GM23338 (cell line): ENCODE data around the gene SLC7A4. TPM values are rescaled to one million over a fixed set of nuclear protein-coding genes. Genes with fewer than 3 reads are reported as not detected.

Experiments used
- ATAC-seq: fragments of 200-7000 bp; cut with Tn5 transposase; 3 replicates; pipeline ENCODE4 v1.9.1; 2020
- DNase-seq: peaks from one replicate; pipeline ENCODE4 v3.0.0-alpha.2; 2015; ENCODE audit warnings: low spot score
- H2AFZ ChIP-seq: fragments of 200-600 bp; sonication (generic); 2 replicates; pipeline ENCODE4 v1.8.0; 2016; ENCODE audit warnings: antibody characterized with exemption, mild to moderate bottlenecking, moderate library complexity
- H3F3A ChIP-seq: fragments of 200-600 bp; sonication (generic); replicated peaks from 2 replicates; pipeline ENCODE4 v1.8.0; 2017; ENCODE audit warnings: antibody characterized with exemption, mixed run types, low read depth
- H3K27ac ChIP-seq: fragments of 200-600 bp; sonication (generic); 2 replicates; pipeline ENCODE4 v1.6.1; 2016; ENCODE audit warnings: low read depth
- H3K27me3 ChIP-seq: fragments of 200-600 bp; sonication (generic); 2 replicates; pipeline ENCODE4 v1.8.0; 2016; ENCODE audit warnings: mild to moderate bottlenecking, mixed run types, moderate library complexity; ENCODE audit not compliant: insufficient read depth
- H3K36me3 ChIP-seq: fragments of 200-600 bp; sonication (generic); 2 replicates; pipeline ENCODE4 v1.8.0; 2016; ENCODE audit warnings: mild to moderate bottlenecking; ENCODE audit not compliant: insufficient read depth
- H3K4me1 ChIP-seq: fragments of 200-600 bp; sonication (generic); 2 replicates; pipeline ENCODE4 v1.8.0; 2016; ENCODE audit warnings: mild to moderate bottlenecking, moderate library complexity; ENCODE audit not compliant: insufficient read depth
- H3K4me2 ChIP-seq: fragments of 200-600 bp; sonication (generic); 2 replicates; pipeline ENCODE4 v1.7.1; 2017; ENCODE audit warnings: mixed run types
- H3K4me3 ChIP-seq: fragments of 200-600 bp; sonication (generic); 2 replicates; pipeline ENCODE4 v1.6.1; 2016; ENCODE audit warnings: mixed run types
- H3K79me2 ChIP-seq: fragments of 200-600 bp; sonication (generic); replicated peaks from 2 replicates; pipeline ENCODE4 v1.8.0; 2017; ENCODE audit warnings: mild to moderate bottlenecking; ENCODE audit not compliant: insufficient read depth
- H3K9me2 ChIP-seq: fragments of 200-600 bp; sonication (generic); 2 replicates; pipeline ENCODE4 v1.8.0; 2017; ENCODE audit not compliant: insufficient read depth
- H4K20me1 ChIP-seq: fragments of 200-600 bp; sonication (generic); replicated peaks from 2 replicates; pipeline ENCODE4 v1.8.0; 2017; ENCODE audit warnings: mild to moderate bottlenecking; ENCODE audit not compliant: insufficient read depth
- H3K27ac Mint-ChIP-seq: 2 replicates; pipeline ENCODE4 v1.8.0; 2020; ENCODE audit warnings: inconsistent platforms, mild to moderate bottlenecking, moderate library complexity, mixed read lengths
- H3K27me3 Mint-ChIP-seq: 3 replicates; pipeline ENCODE4 v1.8.0; 2022; ENCODE audit warnings: low read depth, mild to moderate bottlenecking, moderate library complexity, mixed read lengths, inconsistent platforms; ENCODE audit not compliant: insufficient read depth, poor library complexity
- H3K36me3 Mint-ChIP-seq: 3 replicates; pipeline ENCODE4 v1.8.0; 2021; ENCODE audit warnings: low read depth, mild to moderate bottlenecking, inconsistent platforms, moderate library complexity, mixed read lengths
- H3K4me1 Mint-ChIP-seq: 3 replicates; pipeline ENCODE4 v1.8.0; 2020; ENCODE audit warnings: mild to moderate bottlenecking, inconsistent platforms, mixed read lengths
- H3K4me3 Mint-ChIP-seq: 3 replicates; pipeline ENCODE4 v1.8.0; 2021; ENCODE audit warnings: moderate library complexity, mild to moderate bottlenecking, inconsistent platforms, mixed read lengths
- H3K9me3 Mint-ChIP-seq: 3 replicates; pipeline ENCODE4 v1.8.0; 2020; ENCODE audit warnings: moderate library complexity, mild to moderate bottlenecking, inconsistent platforms, mixed read lengths
- CREB1 ChIP-seq: fragments of 250-450 bp; sonication (Bioruptor Pico); IDR thresholded peaks from 2 replicates; pipeline ENCODE4 v1.5.0; 2020; ENCODE audit warnings: low read depth, mild to moderate bottlenecking, moderate library complexity
- EZH2 ChIP-seq: fragments of 200-600 bp; sonication (generic); IDR thresholded peaks from one replicate; pipeline ENCODE4 v1.8.0; 2017; ENCODE audit warnings: antibody characterized with exemption, mild to moderate bottlenecking, low read depth; ENCODE audit not compliant: unreplicated experiment
- EZH2phosphoT487 ChIP-seq: fragments of 200-600 bp; sonication (generic); IDR thresholded peaks from one replicate; pipeline ENCODE4 v1.8.1; 2018; ENCODE audit warnings: antibody characterized with exemption; ENCODE audit not compliant: unreplicated experiment
- JUNB ChIP-seq: IDR thresholded peaks from one replicate; pipeline ENCODE4 v1.6.1; 2016; ENCODE audit warnings: antibody characterized with exemption; ENCODE audit not compliant: unreplicated experiment
- NANOG ChIP-seq: IDR thresholded peaks from 2 replicates; pipeline ENCODE4 v1.6.1; 2016; ENCODE audit warnings: antibody characterized with exemption, borderline replicate concordance
- POLR2AphosphoS5 ChIP-seq: IDR thresholded peaks from 2 replicates; pipeline ENCODE4 v1.6.1; 2016; ENCODE audit warnings: antibody characterized with exemption, low read depth
- STAT1 ChIP-seq: IDR thresholded peaks from one replicate; pipeline ENCODE4 v1.6.1; 2016; ENCODE audit warnings: antibody characterized with exemption; ENCODE audit not compliant: unreplicated experiment
- ZNF114 ChIP-seq: fragments of 250-450 bp; sonication (Bioruptor Pico); IDR thresholded peaks from 2 replicates; pipeline ENCODE4 v1.5.0; 2020; ENCODE audit warnings: mild to moderate bottlenecking, moderate library complexity
- ZNF331 ChIP-seq: fragments of 250-450 bp; sonication (Bioruptor Pico); IDR thresholded peaks from 2 replicates; pipeline ENCODE4 v1.5.0; 2020; ENCODE audit warnings: low read depth, mild to moderate bottlenecking, moderate library complexity
- polyA plus RNA-seq: library from polyadenylated mRNA; unstranded; fragments of >200 nt; fragmentation: Nextera tagmentation; extraction: Ambion mirVana; gene quantifications from 2 replicates; pipeline ENCODE4 v1.2.1, GENCODE V29; 2016
- total RNA-seq: library from RNA; depleted of rRNA; stranded (reverse); fragments of >200 nt; shearing (Covaris generic); gene quantifications from 2 replicates; pipeline ENCODE4 v1.2.3, GENCODE V29; 2014
- TF ChIP-seq, protein P1 (sequence below): IDR thresholded peaks from one replicate; pipeline ENCODE4 v1.6.1; 2018; ENCODE audit warnings: antibody characterized with exemption; ENCODE audit not compliant: unreplicated experiment
- TF ChIP-seq, protein P2 (sequence below), 2 experiments: fragments of 200-600 bp in 1 of 2; sonication (generic) in 1 of 2; conservative IDR thresholded peaks; 2 replicates each; pipeline versions ENCODE4 v1.5.1 to v1.6.1; 2016 to 2017; ENCODE audit warnings: antibody characterized with exemption in 2 of 2, low read depth in 2 of 2, mild to moderate bottlenecking in 2 of 2, moderate library complexity in 1 of 2

The SLC7A4 gene
- total and polyA plus RNA-seq, 2 experiments from 2014 or later: 0.07 to 0.44 TPM

DNA sequence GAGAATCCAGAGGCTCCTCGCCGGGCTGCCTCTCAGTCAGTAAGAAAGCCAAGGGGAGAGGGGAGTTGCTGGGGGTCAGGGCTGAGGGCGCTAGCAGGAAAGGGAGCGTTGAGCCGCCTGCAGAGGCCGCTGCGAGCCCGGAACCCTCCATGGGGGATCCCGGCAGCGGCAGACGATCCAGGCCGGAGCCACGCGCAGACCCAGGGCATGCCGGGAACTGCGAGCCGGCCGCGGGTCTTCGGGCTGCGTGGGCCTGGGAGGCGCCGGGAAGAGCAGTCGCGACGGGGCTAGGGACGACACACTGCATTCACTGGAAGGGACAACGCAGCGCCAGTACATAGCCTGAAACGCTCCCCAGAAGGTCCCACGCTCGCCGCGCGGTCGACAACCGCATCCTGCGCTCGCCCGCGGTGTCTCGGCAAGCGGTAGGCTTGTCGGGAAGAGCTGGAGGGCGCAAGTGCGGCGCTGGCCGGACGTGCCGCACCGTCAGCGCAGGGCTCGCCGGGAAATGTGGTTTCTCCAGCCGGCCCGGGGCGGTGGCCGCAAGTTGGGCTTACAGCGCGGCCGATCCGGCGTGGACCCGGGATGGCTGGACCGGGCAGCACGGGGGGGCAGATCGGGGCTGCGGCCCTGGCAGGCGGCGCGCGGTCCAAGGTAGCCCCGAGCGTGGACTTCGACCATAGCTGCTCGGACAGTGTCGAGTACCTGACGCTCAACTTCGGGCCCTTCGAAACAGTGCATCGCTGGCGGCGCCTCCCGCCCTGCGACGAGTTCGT is 50.4 kb downstream of the SLC7A4 start, which contains the start of gene LZTR1 (continued):
- TF ChIP-seq, protein P1, sequence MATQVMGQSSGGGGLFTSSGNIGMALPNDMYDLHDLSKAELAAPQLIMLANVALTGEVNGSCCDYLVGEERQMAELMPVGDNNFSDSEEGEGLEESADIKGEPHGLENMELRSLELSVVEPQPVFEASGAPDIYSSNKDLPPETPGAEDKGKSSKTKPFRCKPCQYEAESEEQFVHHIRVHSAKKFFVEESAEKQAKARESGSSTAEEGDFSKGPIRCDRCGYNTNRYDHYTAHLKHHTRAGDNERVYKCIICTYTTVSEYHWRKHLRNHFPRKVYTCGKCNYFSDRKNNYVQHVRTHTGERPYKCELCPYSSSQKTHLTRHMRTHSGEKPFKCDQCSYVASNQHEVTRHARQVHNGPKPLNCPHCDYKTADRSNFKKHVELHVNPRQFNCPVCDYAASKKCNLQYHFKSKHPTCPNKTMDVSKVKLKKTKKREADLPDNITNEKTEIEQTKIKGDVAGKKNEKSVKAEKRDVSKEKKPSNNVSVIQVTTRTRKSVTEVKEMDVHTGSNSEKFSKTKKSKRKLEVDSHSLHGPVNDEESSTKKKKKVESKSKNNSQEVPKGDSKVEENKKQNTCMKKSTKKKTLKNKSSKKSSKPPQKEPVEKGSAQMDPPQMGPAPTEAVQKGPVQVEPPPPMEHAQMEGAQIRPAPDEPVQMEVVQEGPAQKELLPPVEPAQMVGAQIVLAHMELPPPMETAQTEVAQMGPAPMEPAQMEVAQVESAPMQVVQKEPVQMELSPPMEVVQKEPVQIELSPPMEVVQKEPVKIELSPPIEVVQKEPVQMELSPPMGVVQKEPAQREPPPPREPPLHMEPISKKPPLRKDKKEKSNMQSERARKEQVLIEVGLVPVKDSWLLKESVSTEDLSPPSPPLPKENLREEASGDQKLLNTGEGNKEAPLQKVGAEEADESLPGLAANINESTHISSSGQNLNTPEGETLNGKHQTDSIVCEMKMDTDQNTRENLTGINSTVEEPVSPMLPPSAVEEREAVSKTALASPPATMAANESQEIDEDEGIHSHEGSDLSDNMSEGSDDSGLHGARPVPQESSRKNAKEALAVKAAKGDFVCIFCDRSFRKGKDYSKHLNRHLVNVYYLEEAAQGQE: no peak
- no peak for TF ChIP-seq STAT1
- TF ChIP-seq NANOG: no peak
- no peak for TF ChIP-seq EZH2
- no peak for TF ChIP-seq EZH2phosphoT487

DNA sequence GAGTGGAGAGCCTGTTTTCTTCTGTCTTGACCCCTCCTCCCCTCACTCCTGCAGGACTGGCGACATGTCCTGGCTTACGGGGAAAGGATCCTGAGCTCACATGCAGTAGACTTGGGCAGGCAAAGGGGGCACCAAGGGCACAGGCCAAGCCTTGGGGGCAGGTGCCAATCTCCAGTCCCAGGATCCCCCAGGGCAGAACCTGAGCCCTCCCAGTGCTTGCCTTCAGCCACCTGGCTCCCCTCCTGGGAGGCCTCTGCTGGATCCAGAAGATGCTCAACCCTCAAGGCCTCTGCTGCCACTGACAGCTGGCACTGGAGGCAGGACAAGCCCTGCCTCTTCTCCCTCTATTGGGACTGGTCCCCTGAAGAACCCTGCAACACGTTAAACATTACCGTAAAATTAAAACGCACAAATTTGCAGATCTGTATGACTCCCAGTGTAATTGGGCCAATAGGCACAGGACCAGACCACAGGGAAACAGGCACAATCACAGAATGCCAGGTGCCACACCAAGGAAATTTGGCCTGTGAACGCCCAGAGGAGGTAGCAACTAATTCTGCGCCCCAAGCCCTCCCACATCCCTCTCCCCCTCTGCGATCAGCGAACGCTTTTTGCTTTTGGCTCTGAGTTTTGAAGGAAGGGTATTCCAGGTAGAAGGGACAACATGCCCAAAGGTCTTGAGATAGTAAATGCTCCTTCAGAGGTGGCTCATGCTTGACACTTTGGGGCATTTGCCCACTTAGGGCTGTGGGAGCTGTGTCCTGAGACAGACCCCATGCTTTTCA is 51.2 kb downstream of the SLC7A4 start:
- Mint-ChIP-seq H3K27me3 (peaks cover 28% of the 10 kb centered on the region), H3K9me3 (peaks cover 20% of the 10 kb centered on the region), H3K4me1 (peaks cover 15% of the 10 kb centered on the region), H3K36me3 (peaks cover 7% of the 10 kb centered on the region; the same call in 1 of the 3 replicates), H3K4me3 (peak overlapping the region; percentile 95), H3K27ac (peak overlapping the region; percentile 70)
- H3K9me2 ChIP-seq: 0 out of 2 replicates have a peak, but pooled peaks cover 6% of the 10 kb centered on the region
- H3K79me2 ChIP-seq: no peaks in the 10 kb centered on the region
- no peaks in the 10 kb centered on the region; the same call in 1 of the 2 replicates for H3K36me3 ChIP-seq
- peak overlapping the region; percentile 97 for H3K4me2 ChIP-seq
- DNase-seq: no peak
- H3K27me3 ChIP-seq: no peaks in the 10 kb centered on the region
- no peaks in the 10 kb centered on the region for H4K20me1 ChIP-seq
- ATAC-seq: no peak
- H3K27ac ChIP-seq: 0 out of 2 replicates have a peak overlapping the region, but pooled peaks have one; percentile 79
- H3K4me1 ChIP-seq: peaks cover 11% of the 10 kb centered on the region; the same call in 1 of the 2 replicates
- TF ChIP-seq NANOG: no peak
- H2AFZ ChIP-seq: peak overlapping the region; percentile 94; the same call in 1 of the 2 replicates
- H3K4me3 ChIP-seq: peak overlapping the region; percentile 93
- H3F3A ChIP-seq: no peaks in the 10 kb centered on the region

DNA sequence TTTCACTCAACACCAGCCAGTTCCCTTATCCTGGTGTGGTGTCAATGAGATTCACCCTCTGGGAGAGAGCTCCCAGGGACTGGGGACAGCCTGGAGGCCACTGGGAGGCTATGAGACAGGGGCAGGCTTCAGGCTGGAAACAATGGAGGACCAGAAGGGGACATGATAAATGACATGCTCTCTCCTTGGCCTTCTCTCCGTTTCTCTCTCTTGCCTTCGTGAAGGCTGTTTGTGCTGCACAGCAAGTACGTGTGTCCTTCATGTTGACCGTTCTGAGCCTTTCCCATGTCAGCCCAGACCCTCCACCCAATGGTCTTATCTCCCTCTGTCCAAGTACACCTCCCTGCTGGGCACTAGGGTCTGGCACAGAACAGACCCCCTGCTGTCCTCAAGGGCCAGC is 51.8 kb downstream of the SLC7A4 start:
- Mint-ChIP-seq H3K4me1 (peaks cover 15% of the 10 kb centered on the region), H3K9me3 (peaks cover 20% of the 10 kb centered on the region), H3K4me3 (peak overlapping the region; percentile 95), H3K27me3 (peaks cover 31% of the 10 kb centered on the region), H3K36me3 (peaks cover 6% of the 10 kb centered on the region; the same call in 1 of the 3 replicates), H3K27ac (no peak overlapping the region)
- Histone ChIP-seq H3K27ac (no peak overlapping the region), H3K4me2 (0 out of 2 replicates have a peak overlapping the region, but pooled peaks have one; percentile 82), H4K20me1 (no peaks in the 10 kb centered on the region), H3K79me2 (no peaks in the 10 kb centered on the region), H2AFZ (no peak overlapping the region), H3K9me2 (0 out of 2 replicates have a peak, but pooled peaks cover 6% of the 10 kb centered on the region), H3K27me3 (no peaks in the 10 kb centered on the region), H3F3A (no peaks in the 10 kb centered on the region), H3K4me1 (peaks cover 11% of the 10 kb centered on the region; the same call in 1 of the 2 replicates), H3K4me3 (no peak overlapping the region), H3K36me3 (no peaks in the 10 kb centered on the region; the same call in 1 of the 2 replicates)
- no peak for ATAC-seq
- DNase-seq: no peak
- TF ChIP-seq EZH2: no peak
- TF ChIP-seq ZNF114 (CRISPR knock-in tag): no peak
- TF ChIP-seq EZH2phosphoT487: no peak
- TF ChIP-seq POLR2AphosphoS5: no peak
- TF ChIP-seq CREB1: no peak
- TF ChIP-seq, protein P1: no peak
- TF ChIP-seq ZNF331 (CRISPR knock-in tag): no peak
- TF ChIP-seq, protein P2, sequence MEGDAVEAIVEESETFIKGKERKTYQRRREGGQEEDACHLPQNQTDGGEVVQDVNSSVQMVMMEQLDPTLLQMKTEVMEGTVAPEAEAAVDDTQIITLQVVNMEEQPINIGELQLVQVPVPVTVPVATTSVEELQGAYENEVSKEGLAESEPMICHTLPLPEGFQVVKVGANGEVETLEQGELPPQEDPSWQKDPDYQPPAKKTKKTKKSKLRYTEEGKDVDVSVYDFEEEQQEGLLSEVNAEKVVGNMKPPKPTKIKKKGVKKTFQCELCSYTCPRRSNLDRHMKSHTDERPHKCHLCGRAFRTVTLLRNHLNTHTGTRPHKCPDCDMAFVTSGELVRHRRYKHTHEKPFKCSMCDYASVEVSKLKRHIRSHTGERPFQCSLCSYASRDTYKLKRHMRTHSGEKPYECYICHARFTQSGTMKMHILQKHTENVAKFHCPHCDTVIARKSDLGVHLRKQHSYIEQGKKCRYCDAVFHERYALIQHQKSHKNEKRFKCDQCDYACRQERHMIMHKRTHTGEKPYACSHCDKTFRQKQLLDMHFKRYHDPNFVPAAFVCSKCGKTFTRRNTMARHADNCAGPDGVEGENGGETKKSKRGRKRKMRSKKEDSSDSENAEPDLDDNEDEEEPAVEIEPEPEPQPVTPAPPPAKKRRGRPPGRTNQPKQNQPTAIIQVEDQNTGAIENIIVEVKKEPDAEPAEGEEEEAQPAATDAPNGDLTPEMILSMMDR (conservative IDR thresholded peaks at IDR 0.05; ENCODE audit: low read depth in 2 of 2): no peak
- TF ChIP-seq JUNB: no peak
